Right kidney (tissue), 9 donors: ENCODE data around the gene PPP4R3C.
"Not testable (repeated sequence)": the region's sequence is repeated elsewhere in the genome, so short reads cannot be mapped to it uniquely, and the experiment has no call there.

ENCODE experiments used
- DNase-seq: peaks from one replicate; pipeline ENCODE4 v3.0.0-alpha.2; 2016
- long read RNA-seq, 8 donors: transcript quantifications; one replicate each; lab custom pipeline, GENCODE V29; 2026

The PPP4R3C gene
- long read RNA-seq, donor 1 = 0 reads
- long read RNA-seq, donor 2 = 0 reads
- long read RNA-seq, donor 3 = 0 reads
- long read RNA-seq, donor 4 = 0 reads
- long read RNA-seq, donor 5 = 0 reads
- long read RNA-seq, donor 6 = 0 reads
- long read RNA-seq, donor 7, partial matches to known transcripts = 0 of 1 reads
- long read RNA-seq, donor 7, other reads (novel, unspliced or antisense) = 0 of 1 reads
- long read RNA-seq, donor 8 = 0 reads

- DNase-seq = no peak
Measured at GRCh38 chrX:27463187-27463586, at the start of gene PPP4R3C. Gene PPP4R3C (minus strand): TSS chrX:27463341. CDS start chrX:27463296, 45 bp downstream.

GRCh38 chrX:27491397-27491796 is 28.3 kb upstream of the PPP4R3C start:
- DNase-seq = no peak

- DNase-seq = no peak
Measured at GRCh38 chrX:27466051-27466450, 2.9 kb upstream of the PPP4R3C start.

GRCh38 chrX:27465036-27465435 is 1.9 kb upstream of the PPP4R3C start:
- no peak for DNase-seq

- DNase-seq = not testable (repeated sequence)
Measured at GRCh38 chrX:27459129-27459528, 4.0 kb downstream of the PPP4R3C start.

DNA sequence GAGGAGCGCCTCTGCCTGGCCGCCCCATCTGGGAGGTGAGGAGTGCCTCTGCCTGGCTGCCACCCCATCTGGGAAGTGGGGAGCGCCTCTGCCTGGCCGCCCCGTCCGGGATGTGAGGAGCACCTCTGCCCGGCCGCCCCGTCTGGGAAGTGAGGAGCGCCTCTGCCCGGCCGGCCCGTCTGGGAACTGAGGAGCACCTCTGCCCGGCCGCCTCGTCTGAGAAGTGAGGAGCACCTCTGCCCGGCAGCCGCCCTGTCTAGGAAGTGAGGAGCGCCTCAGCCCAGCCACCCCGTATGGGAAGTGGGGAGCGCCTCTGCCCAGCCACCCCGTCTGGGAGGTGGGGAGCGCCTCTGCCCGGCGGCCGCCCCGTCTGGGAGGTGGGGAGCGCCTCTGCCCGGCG is 4.6 kb downstream of the PPP4R3C start:
- DNase-seq = not testable (repeated sequence)

GRCh38 chrX:27451324-27451723 is 11.8 kb downstream of the PPP4R3C start:
- DNase-seq = no peak

DNA sequence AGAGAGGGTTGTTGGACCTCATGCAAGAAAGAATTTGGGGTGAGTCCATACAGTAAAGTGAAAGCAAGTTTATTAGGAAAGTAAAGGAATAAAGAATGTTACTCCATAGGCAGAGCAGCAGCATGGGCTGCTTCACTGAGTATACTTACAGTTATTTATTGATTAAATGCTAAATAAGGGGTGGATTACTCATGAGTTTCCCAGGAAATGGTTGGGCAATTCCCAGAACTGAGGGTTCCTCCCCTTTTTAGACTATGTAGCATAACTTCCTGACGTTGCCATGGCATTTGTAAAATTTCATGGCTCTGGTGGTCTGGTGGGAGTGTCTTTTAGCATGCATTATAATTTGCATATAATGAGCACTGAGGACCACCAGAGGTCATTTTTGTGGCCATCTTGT is 16.7 kb downstream of the PPP4R3C start:
- no peak for DNase-seq

DNA sequence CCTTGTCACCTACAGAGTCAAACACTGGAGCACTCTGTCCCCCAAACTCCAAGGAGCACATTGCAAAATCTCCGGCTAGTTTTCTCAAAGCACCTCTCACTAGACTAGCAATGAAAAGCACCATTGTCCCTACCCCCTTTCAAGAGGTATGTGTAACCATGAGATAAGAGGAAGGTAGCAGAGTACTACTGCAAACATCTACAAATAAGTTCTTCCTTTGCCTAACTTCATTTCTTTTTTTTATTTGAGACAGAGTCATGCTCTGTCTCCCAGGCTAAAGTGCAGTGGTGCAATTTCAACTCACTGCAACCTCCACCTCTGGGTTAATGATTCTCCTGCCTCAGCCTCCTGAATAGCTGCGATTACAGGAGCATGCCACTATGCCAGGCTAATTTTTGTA is 17.7 kb downstream of the PPP4R3C start:
- DNase-seq = no peak

GRCh38 chrX:27444093-27444908 is 18.8 kb downstream of the PPP4R3C start:
- no peak for DNase-seq

GRCh38 chrX:27442392-27442791 is 20.7 kb downstream of the PPP4R3C start:
- not testable (repeated sequence) for DNase-seq

- DNase-seq = no peak
Measured at GRCh38 chrX:27439771-27440170, 23.4 kb downstream of the PPP4R3C start.

DNA sequence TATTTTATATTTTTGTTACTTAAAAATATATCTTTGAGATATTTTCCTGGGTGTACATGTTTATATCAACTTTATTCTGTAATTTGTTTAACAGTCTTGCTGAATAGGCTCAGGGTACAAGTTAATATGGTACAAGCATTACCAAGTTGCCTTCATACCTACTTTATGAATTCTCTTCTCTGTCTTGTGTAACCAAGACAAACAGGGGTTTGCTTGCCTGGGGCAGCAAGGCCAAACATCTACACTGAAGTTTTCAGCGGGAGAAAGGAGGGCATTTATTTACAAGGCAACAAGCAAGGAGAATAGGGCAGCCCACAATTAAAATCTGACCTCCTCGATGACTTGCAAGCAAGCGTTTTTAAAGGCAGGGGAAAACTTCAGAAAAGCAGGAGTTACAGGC is 24.2 kb downstream of the PPP4R3C start:
- no peak for DNase-seq

- DNase-seq = no peak
Measured at GRCh38 chrX:27435031-27435430, 28.1 kb downstream of the PPP4R3C start.
